Neural cell (in vitro differentiated cells): ENCODE data around the gene ABHD17A. TPM values are rescaled to one million over a fixed set of nuclear protein-coding genes. Genes with fewer than 3 reads are reported as not detected.
A peak's percentile ranks its signal among the peaks of the same experiment; 100 is the strongest.

Experiments used
- H2AFZ ChIP-seq: fragments of 200-600, 300-800 bp; sonication (generic), shearing (Covaris generic); 2 replicates; pipeline ENCODE4 v1.6.0; 2014; ENCODE audit warnings: low read depth, mild to moderate bottlenecking, antibody characterized with exemption, low read length, moderate library complexity
- H3F3A ChIP-seq: fragments of 200-600 bp; shearing (Covaris generic); 2 replicates; pipeline ENCODE4 v1.6.1; 2016; ENCODE audit warnings: mild to moderate bottlenecking, moderate library complexity, mixed read lengths, antibody characterized with exemption, low read length; ENCODE audit not compliant: insufficient read depth, poor library complexity, severe bottlenecking
- H3K27ac ChIP-seq: fragments of 200-600, 300-800 bp; sonication (generic), shearing (Covaris generic); 2 replicates; pipeline ENCODE4 v1.5.1; 2014; ENCODE audit warnings: mild to moderate bottlenecking, low read length, moderate library complexity
- H3K27me3 ChIP-seq: fragments of 300-800, 200-600 bp; sonication (generic), shearing (Covaris generic); 2 replicates; pipeline ENCODE4 v1.6.0; 2014; ENCODE audit warnings: mild to moderate bottlenecking, low read depth, low read length, moderate library complexity; ENCODE audit not compliant: insufficient read depth
- H3K36me3 ChIP-seq: fragments of 300-800, 200-600 bp; sonication (generic), shearing (Covaris generic); 2 replicates; pipeline ENCODE4 v1.5.1; 2014; ENCODE audit warnings: mild to moderate bottlenecking, antibody characterized with exemption, low read length, moderate library complexity; ENCODE audit not compliant: insufficient read depth
- H3K4me2 ChIP-seq: fragments of 300-800, 200-600 bp; sonication (generic), shearing (Covaris generic); 2 replicates; pipeline ENCODE4 v1.6.0; 2014; ENCODE audit warnings: mild to moderate bottlenecking, low read length
- H3K4me3 ChIP-seq: fragments of 300-800, 200-600 bp; sonication (generic), shearing (Covaris generic); 2 replicates; pipeline ENCODE4 v1.5.1; 2014; ENCODE audit warnings: mild to moderate bottlenecking, low read length, moderate library complexity
- H3K79me2 ChIP-seq: fragments of 200-600 bp; shearing (Covaris generic); replicated peaks from 2 replicates; pipeline ENCODE4 v1.6.0; 2014; ENCODE audit warnings: mild to moderate bottlenecking, low read length, moderate library complexity; ENCODE audit not compliant: insufficient read depth
- H3K9ac ChIP-seq: fragments of 300-800, 200-600 bp; sonication (generic), shearing (Covaris generic); 2 replicates; pipeline ENCODE4 v1.6.1; 2016; ENCODE audit warnings: mild to moderate bottlenecking, low read length, mixed read lengths
- H3K9me2 ChIP-seq: fragments of 200-600 bp; shearing (Covaris generic); 2 replicates; pipeline ENCODE4 v1.6.1; 2016; ENCODE audit warnings: mild to moderate bottlenecking, low read length, mixed read lengths; ENCODE audit not compliant: insufficient read depth
- H3K9me3 ChIP-seq: fragments of 200-600, 300-800 bp; sonication (generic), shearing (Covaris generic); 2 replicates; pipeline ENCODE4 v1.6.1; 2016; ENCODE audit warnings: mild to moderate bottlenecking, mixed run types, low read length, moderate library complexity, mixed read lengths
- H4K20me1 ChIP-seq: fragments of 200-600 bp; shearing (Covaris generic); 2 replicates; pipeline ENCODE4 v1.6.1; 2016; ENCODE audit warnings: mild to moderate bottlenecking, mixed run types; ENCODE audit not compliant: insufficient read depth
- CTCF ChIP-seq: fragments of 450-650 bp; IDR thresholded peaks from 2 replicates; pipeline ENCODE4 v1.5.1; 2014; ENCODE audit warnings: antibody characterized with exemption, mild to moderate bottlenecking, moderate library complexity; ENCODE audit not compliant: poor library complexity, severe bottlenecking
- EP300 ChIP-seq: fragments of 450-650 bp; conservative IDR thresholded peaks from 2 replicates; pipeline ENCODE4 v1.6.1; 2014; ENCODE audit warnings: antibody characterized with exemption, mild to moderate bottlenecking, moderate library complexity; ENCODE audit not compliant: poor library complexity, severe bottlenecking
- EZH2 ChIP-seq: fragments of 200-600, 300-800 bp; shearing (Covaris generic), sonication (generic); IDR thresholded peaks from 2 replicates; pipeline ENCODE4 v1.6.1; 2014; ENCODE audit warnings: antibody characterized with exemption, low read length, borderline replicate concordance, mild to moderate bottlenecking; ENCODE audit not compliant: insufficient read depth, poor library complexity, severe bottlenecking
- MXI1 ChIP-seq: fragments of 450-650 bp; conservative IDR thresholded peaks from 2 replicates; pipeline ENCODE4 v1.6.1; 2014; ENCODE audit warnings: antibody characterized with exemption, mild to moderate bottlenecking; ENCODE audit not compliant: poor library complexity, severe bottlenecking
- POLR2AphosphoS5 ChIP-seq: IDR thresholded peaks from 2 replicates; pipeline ENCODE4 v1.6.1; 2012
- RAD21 ChIP-seq: fragments of 450-650 bp; conservative IDR thresholded peaks from 2 replicates; pipeline ENCODE4 v1.6.1; 2014; ENCODE audit warnings: antibody characterized with exemption, mild to moderate bottlenecking, moderate library complexity
- REST ChIP-seq: IDR thresholded peaks from 2 replicates; pipeline ENCODE4 v1.6.1; 2012; ENCODE audit warnings: borderline replicate concordance
- SMC3 ChIP-seq: fragments of 450-650 bp; conservative IDR thresholded peaks from 2 replicates; pipeline ENCODE4 v1.6.1; 2014; ENCODE audit warnings: antibody characterized with exemption, mild to moderate bottlenecking, moderate library complexity; ENCODE audit not compliant: poor library complexity
- TAF1 ChIP-seq: IDR thresholded peaks from 2 replicates; pipeline ENCODE4 v1.6.1; 2012; ENCODE audit warnings: low read depth
- polyA plus RNA-seq: library from polyadenylated mRNA; depleted of rRNA; stranded (reverse); fragments of >200 nt; gene quantifications from 2 replicates; pipeline ENCODE4 v1.2.3, GENCODE V29; 2014

The ABHD17A gene
- polyA plus RNA-seq, 1 donor from 2014 or later = 116 TPM

- no peak for TF ChIP-seq REST
- TF ChIP-seq RAD21 = no peak
- no peak for TF ChIP-seq POLR2AphosphoS5
- TF ChIP-seq TAF1 = no peak
- TF ChIP-seq EZH2 = no peak
- no peak for TF ChIP-seq CTCF
- no peak for TF ChIP-seq SMC3
- no peak for TF ChIP-seq MXI1
- no peak for TF ChIP-seq EP300
- Histone ChIP-seq H3K9ac (peak overlapping the region; percentile 55), H3K4me2 (peak overlapping the region; percentile 48), H3K9me2 (no peaks in the 10 kb centered on the region), H4K20me1 (no peaks in the 10 kb centered on the region), H3K27ac (no peak overlapping the region), H3K9me3 (no peaks in the 10 kb centered on the region), H3K36me3 (no peaks in the 10 kb centered on the region), H3K4me3 (peak overlapping the region; percentile 66), H3K27me3 (peaks cover 26% of the 10 kb centered on the region), H3F3A (no peaks in the 10 kb centered on the region), H2AFZ (no peak overlapping the region), H3K79me2 (no peaks in the 10 kb centered on the region)
These were observed 25.1 kb downstream of the ABHD17A start for GRCh38 chr19:1860042-1860775.

- no peaks in the 10 kb centered on the region for H4K20me1 ChIP-seq
- no peak overlapping the region for H3K27ac ChIP-seq
These were observed 25.9 kb downstream of the ABHD17A start for GRCh38 chr19:1859331-1859781.

More at GRCh38 chr19:1859331-1859781, 25.9 kb downstream of the ABHD17A start:
- Histone ChIP-seq H2AFZ (no peak overlapping the region), H3K4me2 (peak overlapping the region; percentile 48), H3K9ac (peak overlapping the region; percentile 55), H3K27me3 (peaks cover 26% of the 10 kb centered on the region), H3K4me3 (peak overlapping the region; percentile 66), H3K9me3 (no peaks in the 10 kb centered on the region), H3K79me2 (no peaks in the 10 kb centered on the region), H3K9me2 (no peaks in the 10 kb centered on the region), H3K36me3 (no peaks in the 10 kb centered on the region), H3F3A (no peaks in the 10 kb centered on the region)
- TF ChIP-seq EZH2 (no peak), SMC3 (no peak), REST (no peak)
